Stimulated activated CD4-positive, alpha-beta T cell treated with anti-CD3 and anti-CD28 coated beads, Interleukin-1b, Interleukin-23, amount 100 ng/mL, for 48 hours (primary cell): ENCODE results near the gene GALNT18.

ENCODE experiments used
- DNase-seq: peaks from one replicate; pipeline ENCODE4 v3.0.0-alpha.2; 2020

GALNT18 gene

DNA sequence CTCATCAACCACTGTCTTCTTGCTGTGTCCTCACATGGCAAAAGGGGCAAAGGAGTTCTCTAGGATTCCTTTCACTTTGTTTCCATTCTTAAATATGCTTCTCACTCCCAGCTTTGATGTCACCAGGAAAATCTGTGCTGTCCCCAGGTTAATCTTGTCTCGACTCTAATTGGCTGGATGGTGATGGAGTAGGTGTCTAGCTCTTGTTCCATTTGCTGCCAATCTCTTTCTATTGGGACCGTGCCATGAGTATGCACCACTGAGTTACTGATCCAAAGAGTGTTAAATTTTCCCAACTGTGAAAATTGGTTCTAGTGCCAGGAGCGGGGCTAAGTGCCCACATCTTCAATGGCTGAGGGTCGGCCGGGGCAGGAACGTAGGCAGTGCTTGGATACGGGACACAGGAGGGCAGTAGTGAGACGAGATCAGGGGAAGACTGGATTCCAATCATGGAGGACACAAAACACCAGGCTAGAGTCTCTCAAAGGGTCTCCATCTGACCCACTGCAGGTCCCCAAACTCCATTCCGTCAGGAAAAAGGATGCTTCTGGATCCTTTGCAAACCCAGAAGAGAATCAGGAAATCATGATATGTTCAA is 221.1 kb downstream of the GALNT18 start:
- no peak for DNase-seq

DNA sequence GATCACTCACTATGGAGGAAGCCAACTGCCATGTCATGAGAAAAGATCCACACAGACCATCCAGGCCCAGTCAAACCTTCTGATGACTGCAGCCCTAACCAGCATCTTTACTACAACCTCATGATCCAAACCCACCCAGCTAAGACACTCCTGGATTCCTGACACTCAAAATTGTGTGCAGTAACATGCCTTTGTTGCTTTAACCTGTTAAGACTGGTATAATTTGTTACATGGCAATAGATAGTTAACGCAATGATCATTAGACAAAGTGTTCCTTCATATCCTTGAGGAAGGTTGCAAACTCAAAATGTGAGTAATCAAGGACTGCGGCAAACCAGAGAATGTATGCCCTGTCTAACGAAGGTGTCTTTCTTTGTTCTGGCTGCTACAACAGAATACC is 221.7 kb downstream of the GALNT18 start:
- no peak for DNase-seq

DNA sequence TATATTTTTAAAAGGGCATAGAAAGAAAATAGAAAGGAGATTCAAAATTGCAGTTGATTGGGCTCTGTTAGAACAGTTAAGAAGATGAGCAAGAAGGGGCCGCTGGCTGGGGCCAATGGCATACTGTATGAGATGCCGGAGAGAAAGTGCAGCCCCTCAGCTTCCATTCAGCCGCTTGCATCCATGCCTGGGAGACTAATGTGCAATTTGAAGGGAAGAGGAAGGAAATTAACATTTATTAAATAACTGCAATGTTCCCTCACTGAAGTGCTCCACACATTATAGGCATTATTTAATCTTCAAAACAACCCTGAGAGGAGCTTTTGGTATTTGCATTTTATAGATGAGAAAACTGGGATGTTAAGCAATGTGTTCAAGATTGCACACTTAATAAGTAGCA is 224.0 kb downstream of the GALNT18 start:
- no peak for DNase-seq

DNA sequence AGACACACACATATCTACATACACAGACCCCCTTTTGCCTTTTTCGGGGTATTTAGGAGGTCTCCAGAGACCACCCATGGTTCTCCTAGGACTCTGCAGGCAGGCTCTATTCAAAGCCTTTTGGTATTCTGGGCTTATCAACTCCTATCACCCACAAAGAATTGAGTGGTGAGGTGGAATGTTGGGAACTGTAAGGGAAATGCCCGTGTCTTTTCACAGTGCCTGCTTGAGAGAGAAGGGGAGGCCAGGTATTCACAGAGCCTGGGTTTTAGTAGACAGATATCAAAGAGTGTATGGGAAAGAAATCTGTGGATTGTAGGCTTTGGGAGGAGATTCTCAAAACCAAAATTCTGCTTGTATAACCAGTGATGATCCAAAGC is 224.8 kb downstream of the GALNT18 start:
- DNase-seq, result no peak

DNA sequence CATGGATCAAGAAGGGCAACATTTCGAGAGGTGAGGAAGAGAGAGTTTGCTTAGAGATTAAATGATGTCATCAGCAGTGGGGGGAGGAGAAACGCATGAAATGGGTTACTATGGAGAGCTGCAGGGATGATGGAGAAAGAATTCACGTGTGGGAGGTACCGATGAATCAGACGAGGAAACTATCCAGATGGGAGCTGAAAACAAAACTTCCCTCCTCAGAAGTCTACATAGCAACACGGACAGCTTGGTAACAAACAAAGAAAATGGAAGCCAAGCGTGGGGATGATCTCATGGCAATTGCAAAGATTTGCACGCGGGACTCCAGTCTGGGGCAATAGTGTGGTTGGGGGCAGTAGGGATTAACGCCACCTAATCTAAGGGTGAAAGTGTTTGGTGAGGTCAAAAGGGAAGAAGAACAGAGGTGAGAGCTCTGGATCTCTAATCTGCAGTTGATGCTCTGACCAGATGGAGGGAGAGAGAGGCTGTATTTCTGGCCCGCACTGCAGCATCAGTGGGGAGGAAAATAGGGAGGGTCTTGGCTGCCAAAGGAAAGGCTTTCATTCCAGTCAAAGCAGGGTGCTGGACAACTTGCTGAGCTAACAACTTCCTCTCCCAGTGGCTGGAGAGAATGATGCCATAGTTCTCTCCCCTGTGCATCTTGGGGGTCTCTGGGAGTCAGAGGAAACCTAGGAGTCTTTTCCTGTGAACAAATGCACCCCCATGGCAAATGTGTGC is 225.3 kb downstream of the GALNT18 start:
- no peak for DNase-seq

DNA sequence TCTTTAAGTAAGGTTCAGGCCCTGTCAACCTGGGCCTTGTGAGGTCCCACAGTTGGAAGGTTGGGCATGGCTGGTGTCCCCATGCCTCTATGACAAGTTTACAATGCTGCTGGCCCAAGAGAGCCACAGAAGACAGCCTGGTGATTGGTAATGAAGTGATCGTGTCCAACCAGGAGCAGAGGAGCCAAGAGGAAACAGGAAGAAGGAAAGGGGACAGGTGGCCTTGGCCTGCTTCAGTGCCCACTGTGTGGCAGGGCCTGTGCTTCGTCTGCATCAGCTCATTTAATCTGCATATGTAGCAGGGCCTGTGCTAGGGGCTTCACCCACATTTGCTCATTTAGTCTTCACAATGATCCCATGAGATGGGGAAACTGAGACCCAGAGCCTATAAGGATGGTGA is 226.7 kb downstream of the GALNT18 start:
- DNase-seq, result no peak

DNA sequence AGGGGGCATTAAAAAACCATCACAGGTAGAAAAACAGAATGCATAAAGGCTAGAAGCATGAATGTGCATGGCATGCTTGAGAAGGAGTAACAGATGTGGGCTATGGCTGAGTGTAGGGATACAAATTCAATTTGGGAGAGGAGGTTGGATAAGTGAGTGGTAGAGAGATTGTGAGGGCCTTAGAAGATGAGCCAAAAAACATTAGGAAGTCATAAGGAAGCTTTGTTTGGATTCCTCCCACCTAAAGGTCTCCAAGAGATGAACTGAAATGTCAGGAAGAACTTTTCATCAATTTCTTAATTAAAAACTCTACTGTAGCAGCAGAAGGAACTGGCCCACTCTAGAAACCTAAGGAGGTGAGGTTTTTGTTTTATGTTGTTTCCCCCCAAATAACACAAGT is 227.6 kb downstream of the GALNT18 start:
- no peak for DNase-seq

DNA sequence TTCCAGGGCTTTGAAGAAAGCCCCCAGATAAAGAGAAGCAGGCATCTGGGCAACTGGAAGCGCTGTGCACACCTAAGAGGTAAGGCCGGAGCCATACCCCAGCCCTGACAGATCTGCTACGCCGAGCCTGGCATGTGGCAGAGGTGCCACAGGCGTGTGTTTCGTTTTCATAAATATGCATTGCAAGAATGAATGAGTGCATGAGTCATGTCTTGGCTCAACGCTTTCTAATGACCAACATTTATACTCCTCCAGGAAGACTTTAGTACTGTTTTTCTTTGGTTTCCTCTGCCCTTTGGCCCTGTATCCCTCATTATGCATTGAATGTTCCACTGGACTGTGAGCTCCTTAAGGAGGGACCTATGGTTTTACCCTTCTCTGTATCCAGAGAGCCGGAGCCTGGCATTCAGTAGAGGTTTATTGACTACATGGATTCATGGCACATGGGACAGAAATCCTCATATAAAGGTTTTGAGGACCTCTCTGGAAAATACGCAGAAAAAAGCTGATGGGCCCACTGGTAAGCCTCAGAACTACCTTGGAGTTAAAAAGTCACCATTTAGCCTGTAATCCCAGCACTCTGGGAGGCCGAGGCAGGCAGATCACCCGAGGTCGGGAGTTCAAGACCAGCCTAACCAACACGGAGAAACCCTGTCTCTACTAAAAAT is 229.9 kb downstream of the GALNT18 start:
- no peak for DNase-seq

DNA sequence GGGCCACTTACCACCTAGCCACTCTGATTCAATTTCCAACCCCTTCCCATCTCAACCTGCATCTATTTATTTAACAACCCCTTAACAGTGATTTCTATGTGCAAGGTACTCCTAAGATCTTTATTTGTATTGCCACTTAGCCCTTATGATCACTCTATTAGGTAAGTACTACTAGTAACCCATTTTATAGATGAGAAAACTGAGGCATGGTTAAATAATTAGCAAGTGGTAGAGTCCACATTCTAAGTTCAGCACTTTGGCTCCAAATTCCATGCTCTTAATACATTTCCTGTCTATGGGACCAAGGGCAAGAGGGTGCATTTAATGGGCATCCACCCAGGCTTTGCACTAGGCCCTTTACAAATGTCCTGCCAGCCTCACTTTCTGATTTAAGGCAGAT is 230.6 kb downstream of the GALNT18 start:
- no peak for DNase-seq

DNA sequence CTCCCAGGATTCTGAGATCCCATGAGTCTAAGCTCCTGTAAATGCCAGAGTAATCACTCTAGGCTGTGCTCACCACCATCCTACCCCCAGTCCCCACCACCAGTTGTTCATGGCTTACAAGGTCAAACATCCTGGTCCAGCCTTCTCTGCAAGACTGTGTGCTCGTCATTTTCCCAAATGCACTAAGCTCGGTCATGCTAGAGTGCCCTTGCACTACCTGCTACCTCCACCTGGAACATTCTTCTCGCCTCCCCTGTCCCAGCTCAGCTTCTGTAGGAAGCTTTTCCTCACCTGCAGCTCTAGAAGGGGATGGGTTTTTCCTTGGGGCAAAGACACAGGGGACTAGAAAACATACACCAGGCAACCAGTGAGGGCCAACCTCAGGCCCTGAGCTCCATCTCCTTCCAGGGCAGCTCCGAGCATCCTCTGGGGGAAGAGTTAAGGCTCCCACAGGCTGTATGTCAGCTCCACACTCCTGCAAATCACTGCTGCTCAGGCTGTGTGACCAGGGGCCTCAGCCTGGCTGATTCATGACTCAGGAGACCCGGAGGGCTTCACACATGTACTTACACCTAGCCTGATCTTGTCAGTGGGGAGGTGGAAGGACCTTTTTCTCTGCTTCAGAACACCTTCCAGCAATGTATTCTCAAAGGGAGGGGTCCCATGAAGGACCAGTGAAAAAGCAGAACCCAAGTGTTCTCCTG is 231.6 kb downstream of the GALNT18 start:
- DNase-seq, result no peak

DNA sequence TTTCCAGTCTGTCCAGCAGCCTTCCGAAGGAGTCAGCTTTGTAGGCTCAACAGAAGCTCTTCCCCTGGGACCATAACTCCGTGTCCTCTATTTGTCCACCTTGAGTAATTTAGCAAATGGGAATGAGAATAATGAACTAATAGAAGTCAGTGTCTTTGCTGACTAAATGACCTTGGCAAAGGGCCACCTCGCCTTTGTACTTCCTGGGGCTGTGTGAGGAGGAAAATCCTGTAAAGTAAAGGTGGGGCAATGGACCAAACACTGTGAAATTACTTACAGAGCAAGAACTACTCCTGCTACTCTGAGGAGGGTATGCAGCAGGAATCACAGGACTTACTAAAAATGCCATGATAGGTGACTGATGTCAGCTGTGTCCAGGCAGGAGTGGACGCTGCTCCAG is 232.6 kb downstream of the GALNT18 start:
- DNase-seq, result no peak

DNA sequence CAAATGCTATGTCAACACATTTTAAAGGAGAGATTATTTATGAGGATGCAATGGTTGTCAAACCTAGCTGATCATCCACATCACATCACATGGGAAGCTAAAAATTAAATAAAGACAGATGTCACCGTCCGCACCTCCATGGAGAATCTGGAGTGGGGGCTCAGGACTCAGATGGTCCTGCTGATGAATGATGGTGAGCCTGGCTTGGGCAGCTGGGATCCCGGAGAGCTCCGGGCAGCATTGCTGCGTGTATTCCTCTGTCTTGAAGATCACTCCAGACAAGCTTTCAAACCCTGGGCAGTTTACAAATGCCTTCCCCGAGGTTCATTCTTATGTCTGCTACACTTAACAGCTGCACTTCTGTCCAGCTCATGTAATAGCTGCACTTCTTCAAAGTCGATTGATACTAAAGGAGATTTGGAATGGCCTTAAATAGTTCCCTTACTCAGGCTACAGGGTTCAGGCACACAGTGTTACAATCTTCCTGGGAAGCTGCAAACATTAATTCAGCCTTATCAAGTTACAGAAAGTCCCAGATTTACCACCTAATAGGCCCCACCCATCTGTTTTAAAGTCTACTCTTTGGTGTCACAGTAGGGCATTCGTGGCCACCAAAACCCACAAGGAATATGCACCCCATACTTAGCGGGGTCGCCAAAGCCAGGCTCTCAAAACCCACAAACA is 234.0 kb downstream of the GALNT18 start:
- DNase-seq, result no peak

DNA sequence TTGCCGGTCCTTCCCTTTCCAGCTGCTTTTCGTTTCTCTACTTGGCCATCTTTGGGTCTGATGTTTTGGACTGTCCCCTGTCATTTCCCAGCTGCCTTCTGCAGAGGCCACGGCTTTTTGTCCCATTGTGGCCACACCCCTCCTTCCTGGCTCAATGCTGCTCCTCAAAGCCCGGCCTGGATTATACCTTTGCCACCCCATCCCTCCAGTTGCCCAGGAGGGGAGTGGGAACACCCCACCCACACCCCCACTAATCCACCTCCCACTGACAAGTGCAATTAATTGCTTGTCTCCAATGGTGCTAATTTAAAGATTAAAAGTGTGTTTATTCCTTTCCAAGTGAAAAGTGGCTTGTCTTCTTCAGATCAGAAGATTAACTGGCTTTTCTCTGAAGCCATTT is 234.6 kb downstream of the GALNT18 start:
- DNase-seq, result no peak

DNA sequence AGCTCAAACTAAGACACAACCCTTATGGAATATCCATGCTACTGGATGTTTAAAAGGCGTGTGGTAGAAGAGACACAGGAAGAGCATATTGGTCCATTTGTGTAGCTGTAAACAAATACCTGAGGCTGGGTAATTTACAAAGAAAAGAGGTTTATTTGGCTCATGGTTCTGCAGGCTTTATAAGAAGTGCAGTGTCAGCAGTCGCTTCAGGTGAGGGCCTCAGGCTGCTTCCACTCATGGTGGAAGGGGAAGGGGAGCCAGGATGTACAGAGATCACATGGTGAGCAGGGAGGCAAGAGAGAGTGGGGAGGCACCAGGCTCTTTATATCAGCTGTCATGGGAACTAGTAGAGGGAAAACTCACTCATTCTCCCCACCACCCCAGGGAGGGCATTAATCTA is 237.0 kb downstream of the GALNT18 start:
- DNase-seq, result no peak

DNA sequence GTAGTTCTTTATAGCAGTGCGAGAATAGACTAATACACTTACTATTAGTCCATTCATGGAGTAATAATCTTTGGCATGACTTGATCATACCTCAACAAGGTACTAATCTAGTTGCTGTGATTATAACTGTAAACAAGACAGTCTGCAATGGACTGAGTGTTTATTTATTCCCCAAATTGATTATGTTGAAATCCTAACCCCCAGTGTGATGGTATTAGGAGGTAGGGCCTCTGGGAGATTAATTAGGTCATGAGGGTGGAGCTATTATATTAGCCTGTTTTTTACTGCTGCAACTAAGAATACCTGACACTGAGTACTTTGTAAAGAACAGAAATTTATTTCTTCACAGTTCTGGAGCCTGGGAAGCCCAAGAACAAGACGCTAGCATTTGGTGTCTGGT is 237.8 kb downstream of the GALNT18 start:
- DNase-seq, result no peak

DNA sequence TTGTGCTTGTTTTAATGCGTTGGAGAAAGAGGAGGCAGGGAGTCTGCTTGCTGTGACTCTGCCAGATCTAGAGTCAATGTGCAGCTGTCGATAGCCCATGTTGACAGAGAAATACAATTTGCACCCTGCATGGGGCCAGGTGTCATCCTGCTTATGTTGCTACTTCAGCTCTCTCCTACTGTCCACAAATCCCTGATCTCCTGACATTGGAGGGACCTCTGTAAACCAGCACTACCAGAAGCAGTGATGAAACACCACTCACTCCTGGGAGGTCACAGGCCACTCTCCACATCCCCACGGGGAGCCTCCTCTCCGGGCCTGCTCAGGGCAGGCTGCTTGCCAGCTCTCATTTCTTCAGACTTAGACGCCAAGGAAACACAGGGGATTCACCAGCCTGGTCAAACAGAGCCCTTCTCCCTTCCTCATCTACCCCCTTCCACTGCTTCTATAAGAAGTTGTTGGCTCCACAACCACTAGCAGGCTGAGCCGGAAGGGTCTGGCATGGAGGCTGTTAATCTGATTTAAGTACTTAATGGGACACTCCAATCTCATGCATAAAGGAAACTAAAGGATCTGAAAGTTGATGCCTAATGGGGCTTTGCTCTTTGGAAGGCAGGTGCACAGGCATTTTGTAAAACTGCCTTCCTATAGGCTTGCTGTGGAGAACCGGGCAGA is 238.8 kb downstream of the GALNT18 start:
- DNase-seq, result no peak

DNA sequence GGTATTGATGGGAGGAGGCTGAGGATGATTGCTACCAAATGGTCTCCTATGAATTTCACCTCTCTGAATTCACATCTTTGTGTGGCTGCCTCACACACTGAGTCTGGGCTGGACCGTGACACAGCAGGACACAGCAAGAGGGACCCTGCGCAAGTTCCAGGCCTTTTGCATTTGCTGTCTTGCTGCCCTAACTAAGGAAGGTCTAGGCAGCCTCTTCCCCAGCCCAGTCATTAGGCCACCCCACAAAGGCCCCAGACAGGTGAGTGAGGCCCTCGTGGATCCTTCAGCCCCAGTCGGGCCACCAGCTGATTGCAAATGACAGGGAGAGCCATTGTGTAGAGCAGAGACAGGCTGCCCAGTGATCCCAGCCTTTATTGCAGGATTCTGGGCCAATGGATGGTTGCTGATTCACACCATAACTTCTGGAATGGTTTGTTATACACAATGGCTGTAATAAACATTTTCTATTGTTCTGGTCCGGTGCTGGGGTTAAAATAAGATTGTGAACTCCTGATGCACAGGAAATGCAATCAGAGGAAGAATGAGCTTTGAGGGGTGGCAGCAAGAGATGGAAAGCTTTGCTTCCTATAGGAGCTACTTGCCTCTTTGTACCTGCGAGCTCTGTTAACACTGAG is 240.2 kb downstream of the GALNT18 start:
- DNase-seq, result no peak

DNA sequence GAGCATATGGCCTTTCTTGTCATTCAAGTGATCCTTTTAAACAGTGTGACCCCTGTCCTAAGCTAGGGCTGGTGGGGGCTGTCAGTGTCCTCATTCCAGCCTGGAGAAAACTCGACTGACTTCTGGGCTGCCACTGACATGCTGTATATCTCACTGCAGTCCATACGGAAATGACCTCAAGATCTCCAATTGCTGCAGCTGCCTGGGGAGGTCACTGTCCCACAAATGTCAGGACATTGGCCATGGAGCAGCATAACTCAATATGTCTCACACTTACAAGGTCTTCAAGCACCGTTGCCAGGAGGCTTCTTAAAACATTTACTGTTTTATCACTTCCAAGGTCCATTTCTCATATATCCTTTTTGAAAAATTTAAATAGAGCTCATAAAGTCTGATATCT is 240.9 kb downstream of the GALNT18 start:
- no peak for DNase-seq

DNA sequence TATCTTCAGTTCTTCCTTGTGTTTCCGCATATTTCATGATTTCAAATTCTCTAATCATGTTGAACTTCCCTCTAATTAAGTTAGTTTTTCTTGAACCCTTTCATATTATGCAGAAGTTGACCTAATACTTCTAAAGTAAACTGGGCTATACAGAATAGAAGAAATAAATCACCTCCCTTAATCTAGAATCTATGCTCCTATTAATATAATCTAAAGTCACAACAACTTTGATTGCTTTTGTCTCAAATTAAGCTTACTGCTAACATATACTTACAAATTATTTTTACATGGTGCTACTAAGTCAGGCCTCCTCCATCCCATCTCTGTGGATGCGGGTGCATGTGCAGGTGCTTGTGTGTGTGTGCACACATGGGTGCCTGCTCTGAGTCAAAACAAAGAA is 241.5 kb downstream of the GALNT18 start:
- DNase-seq, result no peak

DNA sequence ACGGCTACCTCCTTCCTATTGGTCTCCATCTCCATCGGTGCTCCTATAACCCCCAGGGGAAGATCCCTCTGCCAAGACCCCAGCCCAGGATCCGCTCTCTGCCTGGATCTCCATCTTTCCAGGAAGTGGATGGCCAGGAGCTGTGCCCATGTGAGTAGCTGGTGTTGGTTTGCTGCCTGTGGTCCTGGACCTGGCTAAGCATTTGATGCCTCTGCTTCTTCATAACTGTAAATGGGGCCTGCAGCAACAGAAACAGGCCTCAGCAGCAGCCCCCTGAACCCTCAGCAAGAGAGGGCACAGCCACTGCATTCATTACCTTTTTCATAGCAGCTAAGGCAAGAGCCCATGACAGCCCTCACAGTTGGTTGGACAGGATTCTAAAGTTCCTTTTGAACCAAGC is 242.1 kb downstream of the GALNT18 start:
- DNase-seq, result no peak

DNA sequence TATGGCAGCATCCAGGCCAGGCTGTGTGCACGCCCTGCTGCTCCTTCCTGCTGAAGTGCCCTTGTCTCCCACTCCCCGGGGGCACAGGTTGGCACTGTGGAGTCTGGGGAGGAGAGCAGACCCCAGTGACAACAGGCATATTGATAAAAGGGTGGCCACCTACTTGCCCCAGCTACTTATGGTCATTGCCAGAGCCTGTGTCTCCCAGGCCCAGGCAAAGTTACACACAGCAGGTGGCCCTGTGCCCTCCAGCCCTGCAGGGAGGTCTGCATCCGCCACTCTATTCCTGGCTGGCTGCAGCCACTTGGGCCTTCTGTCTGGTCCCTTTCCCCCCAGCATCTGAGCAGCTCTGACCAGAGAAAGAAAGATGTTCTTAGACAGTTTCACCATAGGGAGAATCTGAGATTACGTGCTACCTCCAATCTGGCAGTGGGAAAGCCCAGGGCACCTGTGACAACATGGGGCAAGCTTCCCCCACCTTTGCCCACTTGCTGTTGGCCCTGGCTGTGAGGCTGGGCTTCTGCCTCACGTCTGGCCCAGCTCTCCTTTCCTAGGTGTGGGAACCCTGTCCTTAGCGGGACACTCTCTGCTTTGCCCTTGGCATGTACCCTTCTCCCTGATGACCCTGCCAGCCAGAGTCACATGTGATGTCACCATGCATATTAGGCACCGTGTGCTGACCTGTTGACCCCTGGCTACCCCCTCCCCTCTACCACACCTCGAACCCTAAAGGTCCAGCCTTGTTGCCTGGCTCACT is 243.4 kb downstream of the GALNT18 start:
- DNase-seq, result no peak
